GM13976 (cell line): ENCODE data around the gene TTC4.
"Not testable (repeated sequence)": the region's sequence is repeated elsewhere in the genome, so short reads cannot be mapped to it uniquely, and the experiment has no call there.

ENCODE experiments used
- DNase-seq: peaks from one replicate; pipeline ENCODE4 v3.0.0; 2012; ENCODE audit warnings: low spot score
- CTCF ChIP-seq: IDR thresholded peaks from 2 replicates; pipeline ENCODE4 v1.5.1; 2012; ENCODE audit warnings: borderline replicate concordance, mild to moderate bottlenecking; ENCODE audit not compliant: insufficient read depth; ENCODE audit errors: extremely low read depth, missing control alignments, control extremely low read depth
- in situ Hi-C: fragments of 300-500 bp; cut with MboI; formaldehyde crosslinking; loops from one replicate; pipeline ENCODE4 v1.12.0; 2022; ENCODE audit warnings: low sequenced_read_pairs, mixed read lengths, inconsistent platforms; ENCODE audit not compliant: unreplicated experiment

Gene TTC4

GRCh38 chr1:54767526-54767925 lies 51.9 kb downstream of the TTC4 start:
- DNase-seq: no peak
- no peak for TF ChIP-seq CTCF
- in situ Hi-C loops: no loop called here

GRCh38 chr1:54768093-54768492 lies 52.4 kb downstream of the TTC4 start:
- in situ Hi-C loops: no loop called here
- no peak for TF ChIP-seq CTCF
- DNase-seq: no peak

GRCh38 chr1:54772951-54773350 lies 57.3 kb downstream of the TTC4 start:
- in situ Hi-C loops: no loop called here
- DNase-seq: no peak
- no peak for TF ChIP-seq CTCF

- no peak for TF ChIP-seq CTCF
- DNase-seq: no peak
- in situ Hi-C loops: no loop called here
Measured at GRCh38 chr1:54774820-54775498, 59.3 kb downstream of the TTC4 start.

GRCh38 chr1:54775828-54776721 lies 60.4 kb downstream of the TTC4 start:
- DNase-seq, in situ Hi-C loops: not testable (repeated sequence)

GRCh38 chr1:54777011-54777410 lies 61.4 kb downstream of the TTC4 start:
- in situ Hi-C loops: no loop called here
- no peak for TF ChIP-seq CTCF
- DNase-seq: no peak

- in situ Hi-C loops: no loop called here
- no peak for TF ChIP-seq CTCF
- DNase-seq: no peak
Measured at GRCh38 chr1:54777431-54777830, 61.8 kb downstream of the TTC4 start.
